H4 (cell line): ENCODE data around the gene UEVLD. TPM values are rescaled to one million over a fixed set of nuclear protein-coding genes. Genes with fewer than 3 reads are reported as not detected.

Experiments used
- DNase-seq: peaks from one replicate; pipeline ENCODE4 v3.0.0-alpha.2; 2015; ENCODE audit warnings: low spot score
- total RNA-seq: library from RNA; depleted of rRNA; stranded (reverse); fragments of >200 nt; shearing (Covaris generic); gene quantifications from 2 replicates; pipeline ENCODE4 v1.2.3, GENCODE V29; 2014; rRNA removed

Gene UEVLD
- total RNA-seq, 1 experiment from 2014 or later, result 52.9 TPM

- DNase-seq, result no peak
Observed at GRCh38 chr11:18498039-18498438, 90.5 kb downstream of the UEVLD start.

GRCh38 chr11:18495703-18496102 lies 92.8 kb downstream of the UEVLD start:
- no peak for DNase-seq

- DNase-seq, result no peak
Observed at GRCh38 chr11:18495271-18495670, 93.3 kb downstream of the UEVLD start.

- DNase-seq, result no peak
Observed at GRCh38 chr11:18493310-18493709, 95.2 kb downstream of the UEVLD start.

- no peak for DNase-seq
Observed at GRCh38 chr11:18492888-18493287, 95.6 kb downstream of the UEVLD start.

GRCh38 chr11:18491924-18492323 lies 96.6 kb downstream of the UEVLD start:
- no peak for DNase-seq

- DNase-seq, result no peak
Observed at GRCh38 chr11:18490736-18491485, 97.6 kb downstream of the UEVLD start.

- DNase-seq, result no peak
Observed at GRCh38 chr11:18490319-18490718, 98.2 kb downstream of the UEVLD start.

- DNase-seq, result no peak
Observed at GRCh38 chr11:18485913-18486528, 102.5 kb downstream of the UEVLD start.

Other genes with a start within 250 kb of the UEVLD start
- 1,258 and 1,608 TPM in 2 replicates for gene LDHA, start 194.2 kb downstream of the UEVLD start, total RNA-seq
- not detected in 2 replicates for gene LDHC, start 176.4 kb downstream of the UEVLD start, total RNA-seq
- not detected in 2 replicates for gene LDHAL6A, start 132.9 kb downstream of the UEVLD start, total RNA-seq
- 125 and 144 TPM in 2 replicates for gene TSG101, start 61.8 kb downstream of the UEVLD start, total RNA-seq
- gene MISFA, start 11.1 kb upstream of the UEVLD start, total RNA-seq, result 2.8 and 4.3 TPM in 2 replicates
- gene SPTY2D1, start 45.6 kb upstream of the UEVLD start, total RNA-seq, result 15.3 and 24.5 TPM in 2 replicates
- 3.5 and 3.8 TPM in 2 replicates for gene TMEM86A, start 110.0 kb upstream of the UEVLD start, total RNA-seq
- not detected in 2 replicates for gene IGSF22, start 137.5 kb upstream of the UEVLD start, total RNA-seq
- gene PTPN5, start 203.1 kb upstream of the UEVLD start, total RNA-seq, result not detected in 2 replicates